Measurements from ENCODE around the gene LTBP4.

DNA sequence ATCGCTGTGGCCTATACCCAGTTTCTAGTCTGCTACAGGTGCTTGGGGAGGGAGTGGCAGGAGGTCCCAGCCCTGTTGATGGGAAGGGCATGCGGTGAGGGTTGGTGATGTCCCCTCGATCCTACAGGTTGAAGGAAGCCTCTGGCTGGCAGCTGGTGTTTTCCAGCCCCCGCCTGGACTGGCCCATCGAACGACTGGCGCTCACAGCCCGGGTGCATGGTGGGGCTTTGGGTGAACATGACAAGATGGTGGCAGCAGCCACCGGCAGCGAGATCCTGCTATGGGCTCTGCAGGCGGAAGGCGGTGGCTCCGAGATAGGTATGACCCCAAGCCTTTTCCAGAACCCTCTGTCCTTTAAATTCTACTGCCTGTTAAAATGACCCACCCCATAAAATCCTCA lies 20.6 kb upstream of the LTBP4 start:
- TF ChIP-seq, protein P1, sequence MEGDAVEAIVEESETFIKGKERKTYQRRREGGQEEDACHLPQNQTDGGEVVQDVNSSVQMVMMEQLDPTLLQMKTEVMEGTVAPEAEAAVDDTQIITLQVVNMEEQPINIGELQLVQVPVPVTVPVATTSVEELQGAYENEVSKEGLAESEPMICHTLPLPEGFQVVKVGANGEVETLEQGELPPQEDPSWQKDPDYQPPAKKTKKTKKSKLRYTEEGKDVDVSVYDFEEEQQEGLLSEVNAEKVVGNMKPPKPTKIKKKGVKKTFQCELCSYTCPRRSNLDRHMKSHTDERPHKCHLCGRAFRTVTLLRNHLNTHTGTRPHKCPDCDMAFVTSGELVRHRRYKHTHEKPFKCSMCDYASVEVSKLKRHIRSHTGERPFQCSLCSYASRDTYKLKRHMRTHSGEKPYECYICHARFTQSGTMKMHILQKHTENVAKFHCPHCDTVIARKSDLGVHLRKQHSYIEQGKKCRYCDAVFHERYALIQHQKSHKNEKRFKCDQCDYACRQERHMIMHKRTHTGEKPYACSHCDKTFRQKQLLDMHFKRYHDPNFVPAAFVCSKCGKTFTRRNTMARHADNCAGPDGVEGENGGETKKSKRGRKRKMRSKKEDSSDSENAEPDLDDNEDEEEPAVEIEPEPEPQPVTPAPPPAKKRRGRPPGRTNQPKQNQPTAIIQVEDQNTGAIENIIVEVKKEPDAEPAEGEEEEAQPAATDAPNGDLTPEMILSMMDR (IDR thresholded peaks at IDR 0.05; ENCODE audit: poor library complexity), result no peak
- TF ChIP-seq EZH2 (IDR thresholded peaks at IDR 0.05; ENCODE audit: borderline replicate concordance), result no peak

Data from hepatocyte (in vitro differentiated cells).